ENCODE measurements around the gene FSIP1.

DNA sequence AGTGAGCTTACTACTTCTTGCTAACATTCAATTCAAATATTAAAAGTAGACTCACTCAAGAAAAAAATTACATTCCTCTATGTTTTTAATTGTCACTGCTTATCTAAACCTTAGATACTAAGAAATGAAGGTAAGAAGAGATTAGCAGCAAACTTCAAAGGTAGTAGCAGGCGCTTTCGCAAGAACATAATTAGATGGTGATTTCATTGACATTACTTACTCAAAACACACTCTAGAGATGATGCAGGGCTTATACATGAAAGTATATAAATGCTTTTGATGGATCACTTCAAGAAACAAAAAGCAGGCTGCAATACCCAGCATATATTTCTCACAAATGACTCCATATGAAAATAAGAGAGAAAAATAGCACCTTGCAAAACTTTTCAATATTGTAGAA lies 86.8 kb downstream of the FSIP1 start:
- no peak for TF ChIP-seq POLR2A (IDR thresholded peaks at IDR 0.05)
- TF ChIP-seq, protein P1, sequence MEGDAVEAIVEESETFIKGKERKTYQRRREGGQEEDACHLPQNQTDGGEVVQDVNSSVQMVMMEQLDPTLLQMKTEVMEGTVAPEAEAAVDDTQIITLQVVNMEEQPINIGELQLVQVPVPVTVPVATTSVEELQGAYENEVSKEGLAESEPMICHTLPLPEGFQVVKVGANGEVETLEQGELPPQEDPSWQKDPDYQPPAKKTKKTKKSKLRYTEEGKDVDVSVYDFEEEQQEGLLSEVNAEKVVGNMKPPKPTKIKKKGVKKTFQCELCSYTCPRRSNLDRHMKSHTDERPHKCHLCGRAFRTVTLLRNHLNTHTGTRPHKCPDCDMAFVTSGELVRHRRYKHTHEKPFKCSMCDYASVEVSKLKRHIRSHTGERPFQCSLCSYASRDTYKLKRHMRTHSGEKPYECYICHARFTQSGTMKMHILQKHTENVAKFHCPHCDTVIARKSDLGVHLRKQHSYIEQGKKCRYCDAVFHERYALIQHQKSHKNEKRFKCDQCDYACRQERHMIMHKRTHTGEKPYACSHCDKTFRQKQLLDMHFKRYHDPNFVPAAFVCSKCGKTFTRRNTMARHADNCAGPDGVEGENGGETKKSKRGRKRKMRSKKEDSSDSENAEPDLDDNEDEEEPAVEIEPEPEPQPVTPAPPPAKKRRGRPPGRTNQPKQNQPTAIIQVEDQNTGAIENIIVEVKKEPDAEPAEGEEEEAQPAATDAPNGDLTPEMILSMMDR (IDR thresholded peaks at IDR 0.05): no peak
- TF ChIP-seq EP300 (IDR thresholded peaks at IDR 0.05): no peak

Measured in ovary (tissue), 3 donors.